Muscle of leg (tissue), 11 donors: Measurements from ENCODE around the gene LMX1B. TPM values are rescaled to one million over a fixed set of nuclear protein-coding genes. Genes with fewer than 3 reads are reported as not detected.

Source experiments
- DNase-seq: peaks from one replicate; pipeline ENCODE4 v3.0.0; 2013
- H3K27ac ChIP-seq: one replicate; pipeline ENCODE4 v1.5.1; 2013; ENCODE audit warnings: mild to moderate bottlenecking, low read length, control low read depth
- H3K27me3 ChIP-seq: one replicate; pipeline ENCODE4 v1.6.1; 2013; ENCODE audit warnings: low read length; ENCODE audit not compliant: control insufficient read depth, insufficient read depth
- H3K36me3 ChIP-seq: one replicate; pipeline ENCODE4 v1.6.1; 2013; ENCODE audit warnings: low read length; ENCODE audit not compliant: control insufficient read depth, insufficient read depth
- H3K4me1 ChIP-seq: one replicate; pipeline ENCODE4 v1.6.1; 2013; ENCODE audit warnings: low read length; ENCODE audit not compliant: control insufficient read depth, insufficient read depth
- H3K4me3 ChIP-seq: one replicate; pipeline ENCODE4 v1.5.1; 2013; ENCODE audit warnings: low read length, control low read depth
- H3K9me3 ChIP-seq: replicated peaks from 2 replicates; pipeline ENCODE4 v1.6.1; 2013; ENCODE audit warnings: low read depth, low read length; ENCODE audit not compliant: control insufficient read depth
- WGBS: methylation state at CpG from one replicate; pipeline ENCODE4 v1.1.5; 2013; ENCODE audit warnings: missing lambda C conversion rate; ENCODE audit not compliant: insufficient coverage; 5-methylcytosine and 5-hydroxymethylcytosine counted together
- polyA plus RNA-seq, 8 donors: library from polyadenylated mRNA; unstranded; fragments of 120-200 nt; gene quantifications; one replicate each; pipeline versions ENCODE4 v1.2.1 to v1.2.3, GENCODE V29; 2013; ENCODE audit warnings: inconsistent platforms in 1 of 8, low replicate concordance in 1 of 8; ENCODE audit not compliant: insufficient read length in 8 of 8, insufficient read depth in 1 of 8
- total RNA-seq: library from RNA; stranded (reverse); fragments of 120-200 nt; gene quantifications from one replicate; pipeline ENCODE4 v1.2.4, GENCODE V29; 2013

Gene LMX1B
- total and polyA plus RNA-seq, 9 donors, result 0.16 to 2.1 (median 1.0) TPM

DNA sequence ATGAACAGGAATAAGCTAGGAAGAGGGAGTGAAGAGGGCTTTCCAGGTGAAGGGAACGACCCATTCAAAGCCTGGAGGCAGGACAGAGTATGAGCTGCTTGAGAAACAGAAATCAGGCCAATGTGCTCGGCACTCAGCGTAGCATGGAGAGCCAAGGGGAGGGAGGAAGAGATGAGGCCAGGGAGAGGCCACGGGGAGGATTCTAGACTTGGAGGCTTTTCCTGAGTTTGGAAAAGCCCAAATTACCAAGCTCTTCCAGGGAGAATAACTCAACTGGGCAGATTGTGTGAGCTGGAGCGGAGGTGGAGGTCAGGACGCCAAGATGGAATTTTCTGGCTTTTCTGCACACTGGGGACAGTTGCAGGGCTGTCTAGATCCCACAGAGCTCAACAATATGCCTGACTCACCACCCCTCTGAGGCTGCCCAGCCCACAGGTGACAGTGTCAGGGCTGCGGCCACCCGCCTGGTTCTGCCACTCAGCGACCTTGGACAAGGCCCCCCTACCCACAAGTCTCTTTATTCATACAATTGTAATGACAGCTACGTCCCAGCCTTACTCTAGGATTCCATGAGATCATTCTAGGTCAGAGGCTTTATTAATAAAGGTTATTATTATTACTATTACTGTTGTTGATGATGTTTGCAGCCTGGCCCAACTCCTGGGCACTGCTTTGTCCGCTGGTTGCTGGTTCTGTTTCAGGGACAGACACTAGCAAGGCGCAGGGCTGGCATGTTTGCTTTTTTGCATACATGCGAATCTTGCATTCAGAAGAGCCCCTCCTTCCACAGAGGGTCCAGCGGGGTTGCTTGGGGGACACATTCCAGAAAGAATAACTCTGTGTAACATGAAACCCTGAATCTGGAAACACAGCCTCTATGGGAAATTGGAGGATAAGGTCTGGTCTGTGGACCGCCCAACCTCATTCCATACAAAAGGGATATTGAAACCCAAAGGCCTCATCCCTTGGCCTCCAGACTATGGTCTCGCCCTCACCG, 9.4 kb upstream of the LMX1B start:
- Histone ChIP-seq H3K4me1 (peaks cover 13% of the 10 kb centered on the region), H3K27me3 (peaks cover 35% of the 10 kb centered on the region), H3K4me3 (no peak overlapping the region), H3K36me3 (no peaks in the 10 kb centered on the region), H3K9me3 (no peaks in the 10 kb centered on the region), H3K27ac (peak overlapping the region; percentile 14)
- 36% methylated on average over 10 of the region's 17 CpGs for WGBS
- peak; percentile 94 for DNase-seq

DNA sequence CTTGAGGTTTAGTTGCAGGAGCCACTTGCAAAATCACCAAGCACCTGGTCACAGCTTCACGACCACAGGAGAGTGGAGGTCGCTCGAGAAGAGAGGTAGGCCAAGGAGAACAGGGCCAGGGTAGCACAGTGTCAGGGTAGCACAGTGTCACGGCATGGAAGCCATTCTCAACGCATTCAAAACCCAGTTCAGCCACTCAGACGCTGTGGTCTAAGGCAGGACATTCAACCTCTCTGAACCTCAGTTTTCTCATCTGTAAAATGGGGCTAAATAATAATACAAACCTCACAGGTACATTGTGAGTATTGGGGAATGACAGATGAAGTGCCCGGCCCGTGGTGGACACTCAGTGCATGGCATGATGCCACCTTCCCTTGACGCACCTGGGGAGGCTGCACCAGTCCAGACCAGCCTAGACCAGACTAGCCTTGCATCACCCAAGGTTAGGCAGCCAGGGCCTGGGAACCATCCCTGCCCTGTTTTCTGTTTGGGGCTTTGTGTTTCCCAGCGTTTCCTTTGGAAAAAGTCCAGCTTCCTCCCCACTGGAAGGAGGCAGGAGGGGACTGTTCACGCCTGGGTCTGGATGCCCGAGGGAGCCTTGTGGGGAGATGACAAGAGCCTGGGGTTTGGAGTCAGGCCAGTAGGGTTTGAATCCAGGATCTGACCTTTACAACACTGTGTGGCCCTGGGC, 7.8 kb upstream of the LMX1B start:
- no peak overlapping the region for H3K4me3 ChIP-seq
- H3K27me3 ChIP-seq, result peaks cover 47% of the 10 kb centered on the region
- no peak for DNase-seq
- no peaks in the 10 kb centered on the region for H3K36me3 ChIP-seq
- H3K27ac ChIP-seq, result no peak overlapping the region
- H3K4me1 ChIP-seq, result peaks cover 26% of the 10 kb centered on the region
- WGBS, result 94% methylated on average over 7 of the region's 12 CpGs
- H3K9me3 ChIP-seq, result no peaks in the 10 kb centered on the region

DNA sequence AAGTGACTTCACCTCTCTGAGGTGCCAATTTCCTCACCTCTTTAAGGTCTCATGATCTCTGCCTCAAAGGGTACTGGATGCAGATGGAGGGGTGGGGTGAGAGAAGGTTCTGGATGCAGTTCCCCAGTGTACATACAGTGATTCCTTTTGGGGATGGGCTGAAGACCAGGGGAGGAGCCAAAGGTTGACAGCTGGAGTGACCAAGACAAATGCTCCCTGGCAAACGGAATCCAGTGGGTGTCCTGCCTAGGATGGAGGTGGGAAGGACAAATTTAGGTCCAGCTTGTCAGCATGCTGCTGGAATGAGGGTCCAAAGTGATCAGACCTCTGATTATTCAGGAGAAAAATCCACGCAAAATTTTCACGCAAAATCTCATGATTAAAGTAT, 7.3 kb upstream of the LMX1B start:
- Histone ChIP-seq H3K27ac (no peak overlapping the region), H3K4me1 (peaks cover 31% of the 10 kb centered on the region), H3K4me3 (no peak overlapping the region), H3K9me3 (no peaks in the 10 kb centered on the region), H3K36me3 (no peaks in the 10 kb centered on the region), H3K27me3 (peaks cover 53% of the 10 kb centered on the region)
- no peak for DNase-seq
- 50% methylated on average over 1 of the region's 3 CpGs for WGBS

DNA sequence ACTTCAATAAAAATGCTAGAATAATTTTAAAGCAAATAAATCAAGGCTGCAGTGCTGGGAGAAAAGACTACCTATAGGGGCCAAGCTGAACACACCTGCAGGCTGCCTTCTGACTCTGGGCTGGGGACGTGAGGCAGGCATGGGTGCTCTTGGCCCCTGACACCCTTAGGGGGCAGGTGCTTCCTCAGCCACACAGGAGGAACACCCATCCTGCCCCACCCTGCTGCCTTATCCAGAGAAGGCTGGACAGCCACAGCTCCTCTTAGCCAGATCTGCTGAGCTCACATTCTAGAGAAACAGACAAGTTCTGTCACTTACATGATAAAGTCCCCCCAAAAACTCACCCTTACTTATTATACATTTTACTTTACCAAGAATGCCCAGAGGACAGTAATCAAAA, 6.6 kb upstream of the LMX1B start:
- DNase-seq, result no peak
- H3K4me3 ChIP-seq, result no peak overlapping the region
- WGBS, result 33% methylated on average over 1 of the region's 1 CpG
- peaks cover 59% of the 10 kb centered on the region for H3K27me3 ChIP-seq
- no peaks in the 10 kb centered on the region for H3K9me3 ChIP-seq
- no peaks in the 10 kb centered on the region for H3K36me3 ChIP-seq
- H3K27ac ChIP-seq, result no peak overlapping the region
- H3K4me1 ChIP-seq, result peaks cover 36% of the 10 kb centered on the region

DNA sequence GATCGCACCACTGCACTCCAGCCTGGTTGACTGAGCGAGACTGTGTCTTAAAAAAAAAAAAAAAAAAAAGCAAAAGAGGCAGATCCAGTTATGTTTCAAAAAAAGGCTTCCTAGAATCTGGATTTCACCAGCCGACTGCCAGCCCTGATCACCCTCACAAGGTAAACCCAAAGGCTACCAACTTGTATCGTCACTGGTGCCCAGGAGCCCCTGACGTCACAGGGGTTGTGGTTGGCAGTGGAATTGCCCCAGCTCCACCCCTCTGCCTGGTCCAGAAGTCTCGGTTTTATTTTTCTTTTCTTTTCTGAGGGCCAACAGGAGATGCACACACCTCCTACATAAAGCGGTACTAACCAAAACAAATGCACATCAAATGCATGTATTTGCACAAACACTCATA, 6.0 kb upstream of the LMX1B start:
- no peaks in the 10 kb centered on the region for H3K36me3 ChIP-seq
- peaks cover 40% of the 10 kb centered on the region for H3K4me1 ChIP-seq
- no peak overlapping the region for H3K4me3 ChIP-seq
- peaks cover 64% of the 10 kb centered on the region for H3K27me3 ChIP-seq
- 80% methylated on average over 1 of the region's 7 CpGs for WGBS
- no peak for DNase-seq
- no peak overlapping the region for H3K27ac ChIP-seq
- no peaks in the 10 kb centered on the region for H3K9me3 ChIP-seq

DNA sequence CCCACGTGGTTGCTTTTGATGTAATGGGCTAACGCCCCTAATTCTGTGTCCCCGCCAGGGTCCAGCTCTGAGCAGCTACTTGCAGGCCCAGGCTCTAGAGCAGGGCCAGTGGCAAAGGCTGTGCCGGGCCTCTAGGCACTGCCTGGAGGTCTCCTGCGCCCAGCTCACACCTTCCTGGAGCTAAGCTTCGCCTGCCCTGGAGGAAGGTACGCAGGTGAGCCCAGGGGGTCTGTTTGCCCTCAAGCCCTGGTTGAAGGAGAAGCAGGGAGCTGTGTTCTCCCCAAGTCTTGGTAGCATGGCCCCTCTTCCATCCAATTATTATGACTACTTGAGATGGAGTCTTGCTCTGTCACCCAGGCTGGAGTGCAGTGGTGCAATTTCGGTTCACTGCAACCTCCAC, 5.2 kb upstream of the LMX1B start:
- DNase-seq, result no peak
- H3K9me3 ChIP-seq, result no peaks in the 10 kb centered on the region
- WGBS, result 72% methylated on average over 5 of the region's 8 CpGs
- H3K4me1 ChIP-seq, result peaks cover 44% of the 10 kb centered on the region
- no peaks in the 10 kb centered on the region for H3K36me3 ChIP-seq
- H3K4me3 ChIP-seq, result no peak overlapping the region
- no peak overlapping the region for H3K27ac ChIP-seq
- H3K27me3 ChIP-seq, result peaks cover 73% of the 10 kb centered on the region

DNA sequence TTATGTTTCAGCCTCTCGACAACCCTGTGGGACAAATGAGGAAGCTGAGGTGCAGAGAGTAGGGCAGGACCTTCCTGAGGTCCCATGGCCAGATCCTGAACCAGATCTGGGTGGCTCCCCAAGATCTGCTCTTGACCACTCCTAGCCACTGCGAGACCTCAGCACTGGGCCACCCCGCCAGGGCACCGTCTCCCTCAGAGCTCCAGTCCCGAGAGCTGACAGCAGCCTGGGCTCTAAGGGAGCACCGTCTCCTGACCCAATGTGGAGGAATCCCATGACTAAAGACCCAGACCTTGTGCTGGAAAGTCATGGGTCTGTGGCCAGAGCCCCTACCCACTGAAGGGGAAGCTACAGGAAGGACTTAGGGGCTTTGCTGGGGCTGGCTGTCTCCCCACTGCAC, 4.5 kb upstream of the LMX1B start:
- 77% methylated on average over 6 of the region's 6 CpGs for WGBS
- Histone ChIP-seq H3K27ac (no peak overlapping the region), H3K9me3 (no peaks in the 10 kb centered on the region), H3K36me3 (no peaks in the 10 kb centered on the region), H3K4me3 (no peak overlapping the region), H3K4me1 (peaks cover 42% of the 10 kb centered on the region), H3K27me3 (peaks cover 70% of the 10 kb centered on the region)
- DNase-seq, result no peak

DNA sequence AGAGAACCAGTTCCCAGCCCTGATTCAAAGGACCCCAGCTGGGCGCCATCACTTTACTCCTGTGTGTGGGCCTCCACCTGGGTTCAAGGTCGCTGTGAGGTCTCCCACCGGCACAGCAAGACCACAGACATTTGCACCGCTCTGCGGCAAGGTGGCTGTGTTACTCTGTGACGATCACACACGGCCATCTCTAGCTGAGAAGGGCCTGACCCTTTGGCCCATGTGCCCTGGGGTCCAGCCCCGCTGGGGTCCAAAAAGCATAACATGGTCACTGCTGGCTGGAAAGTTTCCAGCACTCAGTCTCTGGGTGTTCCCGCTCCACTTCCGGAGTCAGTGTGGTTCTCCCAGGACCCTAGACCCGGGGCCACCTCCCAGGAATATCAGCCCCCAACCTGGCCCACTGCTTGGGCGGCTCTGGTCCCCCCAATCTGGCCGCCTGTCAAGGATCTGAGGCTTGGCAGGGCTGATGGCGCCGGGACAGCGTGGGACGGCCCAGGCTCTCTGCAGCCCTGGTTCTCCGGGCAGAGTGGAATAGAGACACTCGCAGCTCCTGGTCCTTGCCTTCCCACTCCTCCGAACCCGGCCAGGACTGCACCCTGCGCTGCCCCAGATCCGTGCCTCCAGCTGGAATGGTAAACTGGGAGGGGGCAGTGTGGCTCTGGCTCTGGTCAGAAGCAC, 3.9 kb upstream of the LMX1B start:
- 34% methylated on average over 23 of the region's 23 CpGs for WGBS
- H3K4me3 ChIP-seq, result no peak overlapping the region
- H3K4me1 ChIP-seq, result peaks cover 42% of the 10 kb centered on the region
- no peak for DNase-seq
- no peaks in the 10 kb centered on the region for H3K36me3 ChIP-seq
- H3K9me3 ChIP-seq, result no peaks in the 10 kb centered on the region
- H3K27ac ChIP-seq, result no peak overlapping the region
- peaks cover 74% of the 10 kb centered on the region for H3K27me3 ChIP-seq

DNA sequence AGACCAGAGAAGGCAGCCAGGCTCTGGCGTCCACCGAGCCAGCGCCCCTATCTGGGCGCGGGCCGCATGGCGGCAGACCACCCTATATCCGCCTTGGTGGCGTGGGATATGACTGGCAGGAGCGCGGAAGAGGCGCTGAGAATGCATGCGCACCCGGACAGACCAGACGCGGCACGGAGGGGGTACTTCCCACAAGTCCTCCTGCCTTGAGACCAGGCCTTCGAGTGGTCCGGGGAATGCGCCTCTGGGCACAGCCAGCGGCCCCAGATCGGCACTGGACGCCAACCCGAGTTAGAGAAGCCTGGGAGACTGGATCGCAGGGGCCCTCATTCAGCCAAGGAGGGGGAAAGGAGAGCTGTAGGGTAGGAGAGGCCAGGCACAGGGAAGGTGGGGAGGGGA, 2.5 kb upstream of the LMX1B start:
- peaks cover 44% of the 10 kb centered on the region for H3K4me1 ChIP-seq
- H3K9me3 ChIP-seq, result no peaks in the 10 kb centered on the region
- 10% methylated on average over 25 of the region's 25 CpGs for WGBS
- no peak overlapping the region for H3K4me3 ChIP-seq
- DNase-seq, result peak; percentile 23
- no peak overlapping the region for H3K27ac ChIP-seq
- H3K36me3 ChIP-seq, result no peaks in the 10 kb centered on the region
- H3K27me3 ChIP-seq, result peaks cover 87% of the 10 kb centered on the region
